Activated naive CD4-positive, alpha-beta T cell treated with anti-CD3 and anti-CD28 coated beads for 36 hours (primary cell): ENCODE results near the gene ZNF277. TPM values are rescaled to one million over a fixed set of nuclear protein-coding genes. Genes with fewer than 3 reads are reported as not detected.
"Not testable (repeated sequence)": the region's sequence is repeated elsewhere in the genome, so short reads cannot be mapped to it uniquely, and the experiment has no call there.

Experiments
- CTCF ChIA-PET: fragments of 350-600 bp; sonication (Branson Sonifier 250); formaldehyde crosslinking; loops from one replicate; lab custom pipeline; 2021; ENCODE audit warnings: antibody characterized with exemption; lab: Charles Lee
- DNase-seq: peaks from one replicate; pipeline ENCODE4 v3.0.0-alpha.2; 2020
- H3K27ac Mint-ChIP-seq: one replicate; pipeline ENCODE4 v1.8.0; 2021; ENCODE audit warnings: mild to moderate bottlenecking, mixed read lengths
- H3K27me3 Mint-ChIP-seq: one replicate; pipeline ENCODE4 v1.8.0; 2021; ENCODE audit warnings: low read depth, mixed read lengths
- H3K36me3 Mint-ChIP-seq: one replicate; pipeline ENCODE4 v1.8.0; 2021; ENCODE audit warnings: low read depth, mixed read lengths
- H3K4me1 Mint-ChIP-seq: one replicate; pipeline ENCODE4 v1.8.0; 2021; ENCODE audit warnings: low read depth, mixed read lengths
- H3K4me3 Mint-ChIP-seq: one replicate; pipeline ENCODE4 v1.8.0; 2021; ENCODE audit warnings: mild to moderate bottlenecking, moderate library complexity, mixed read lengths
- H3K9me3 Mint-ChIP-seq: one replicate; pipeline ENCODE4 v1.8.0; 2021; ENCODE audit warnings: mixed read lengths
- intact Hi-C: fragments of 100-400 bp; cut with micrococcal nuclease; formaldehyde crosslinking; loops from one replicate; pipeline ENCODE4 v1.15.1; 2023
- total RNA-seq, 2 experiments: library from RNA; stranded (reverse); gene quantifications; one replicate each; pipeline ENCODE4 v1.2.3, GENCODE V29; 2021

ZNF277 gene
- total RNA-seq, 2 experiments from 2014 or later = 27.0 to 28.2 TPM

- CTCF ChIA-PET = no interaction called here
- intact Hi-C loops = no loop called here
- Mint-ChIP-seq H3K4me3 (no peak overlapping the region), H3K9me3 (no peaks in the 10 kb centered on the region), H3K27me3 (no peaks in the 10 kb centered on the region), H3K27ac (no peak overlapping the region), H3K36me3 (peaks cover 8% of the 10 kb centered on the region), H3K4me1 (no peaks in the 10 kb centered on the region)
- no peak for DNase-seq
These were observed 85.7 kb downstream of the ZNF277 start for GRCh38 chr7:112292162-112292561.

- Mint-ChIP-seq H3K27ac (no peak overlapping the region), H3K9me3 (no peaks in the 10 kb centered on the region), H3K4me3 (no peak overlapping the region), H3K27me3 (no peaks in the 10 kb centered on the region), H3K36me3 (peaks cover 11% of the 10 kb centered on the region), H3K4me1 (no peaks in the 10 kb centered on the region)
- intact Hi-C loops = no loop called here
- no peak for DNase-seq
- CTCF ChIA-PET = interaction anchor here (0.6 to 0.7 kb wide), 2 partner anchors 46 to 122 kb away, joined by 3 read pairs; no protein-coding TSS in a partner anchor
These were observed 86.9 kb downstream of the ZNF277 start for GRCh38 chr7:112293416-112293815.

- H3K4me1 Mint-ChIP-seq = no peaks in the 10 kb centered on the region
- peaks cover 12% of the 10 kb centered on the region for H3K36me3 Mint-ChIP-seq
- no peaks in the 10 kb centered on the region for H3K27me3 Mint-ChIP-seq
- intact Hi-C loops = no loop called here
- no peak overlapping the region for H3K27ac Mint-ChIP-seq
- CTCF ChIA-PET = interaction anchor here (0.6 kb wide), 1 partner anchor 103 kb away, joined by 3 read pairs; no protein-coding TSS in a partner anchor
- H3K9me3 Mint-ChIP-seq = no peaks in the 10 kb centered on the region
- no peak for DNase-seq
- H3K4me3 Mint-ChIP-seq = no peak overlapping the region
These were observed 89.9 kb downstream of the ZNF277 start for GRCh38 chr7:112296432-112296831.

GRCh38 chr7:112297681-112298080, 91.2 kb downstream of the ZNF277 start:
- intact Hi-C loops = no loop called here
- Mint-ChIP-seq H3K36me3 (peaks cover 10% of the 10 kb centered on the region), H3K27me3 (no peaks in the 10 kb centered on the region), H3K4me3 (no peak overlapping the region), H3K27ac (no peak overlapping the region), H3K9me3 (no peaks in the 10 kb centered on the region), H3K4me1 (peaks cover 8% of the 10 kb centered on the region)
- no peak for DNase-seq
- CTCF ChIA-PET = no interaction called here

GRCh38 chr7:112298543-112299100, 92.1 kb downstream of the ZNF277 start:
- Mint-ChIP-seq H3K4me3 (no peak overlapping the region), H3K4me1 (peaks cover 9% of the 10 kb centered on the region), H3K27me3 (no peaks in the 10 kb centered on the region), H3K9me3 (no peaks in the 10 kb centered on the region), H3K36me3 (peaks cover 12% of the 10 kb centered on the region), H3K27ac (no peak overlapping the region)
- DNase-seq = no peak
- CTCF ChIA-PET = no interaction called here
- intact Hi-C loops = no loop called here

GRCh38 chr7:112300072-112300471, 93.6 kb downstream of the ZNF277 start:
- no peak for DNase-seq
- no peaks in the 10 kb centered on the region for H3K27me3 Mint-ChIP-seq
- H3K27ac Mint-ChIP-seq = no peak overlapping the region
- intact Hi-C loops = no loop called here
- H3K9me3 Mint-ChIP-seq = no peaks in the 10 kb centered on the region
- CTCF ChIA-PET = no interaction called here
- no peak overlapping the region for H3K4me3 Mint-ChIP-seq
- H3K4me1 Mint-ChIP-seq = peaks cover 9% of the 10 kb centered on the region
- peaks cover 13% of the 10 kb centered on the region for H3K36me3 Mint-ChIP-seq

- CTCF ChIA-PET = no interaction called here
- Mint-ChIP-seq H3K4me1 (peaks cover 9% of the 10 kb centered on the region), H3K27me3 (no peaks in the 10 kb centered on the region)
These were observed 94.4 kb downstream of the ZNF277 start for GRCh38 chr7:112300831-112301407.

GRCh38 chr7:112302566-112302965, 96.1 kb downstream of the ZNF277 start:
- no peaks in the 10 kb centered on the region for H3K27me3 Mint-ChIP-seq

More at GRCh38 chr7:112300831-112301407, 94.4 kb downstream of the ZNF277 start:
- intact Hi-C loops = no loop called here
- Mint-ChIP-seq H3K36me3 (peaks cover 13% of the 10 kb centered on the region), H3K9me3 (no peaks in the 10 kb centered on the region), H3K4me3 (no peak overlapping the region), H3K27ac (no peak overlapping the region)
- DNase-seq = no peak

GRCh38 chr7:112306903-112307302, 100.4 kb downstream of the ZNF277 start:
- Mint-ChIP-seq H3K36me3 (peaks cover 32% of the 10 kb centered on the region), H3K9me3 (peaks cover 10% of the 10 kb centered on the region), H3K27ac (no peak overlapping the region), H3K4me1 (peaks cover 6% of the 10 kb centered on the region), H3K27me3 (no peaks in the 10 kb centered on the region), H3K4me3 (no peak overlapping the region)
- DNase-seq = no peak
- intact Hi-C loops = no loop called here
- CTCF ChIA-PET = no interaction called here

More at GRCh38 chr7:112302566-112302965, 96.1 kb downstream of the ZNF277 start:
- Mint-ChIP-seq H3K27ac (no peak overlapping the region), H3K36me3 (peaks cover 10% of the 10 kb centered on the region), H3K9me3 (no peaks in the 10 kb centered on the region), H3K4me1 (peaks cover 9% of the 10 kb centered on the region), H3K4me3 (no peak overlapping the region)
- CTCF ChIA-PET = no interaction called here
- intact Hi-C loops = no loop called here
- no peak for DNase-seq

- peaks cover 31% of the 10 kb centered on the region for H3K36me3 Mint-ChIP-seq
- H3K27me3 Mint-ChIP-seq = no peaks in the 10 kb centered on the region
- DNase-seq = no peak
- no peak overlapping the region for H3K4me3 Mint-ChIP-seq
- H3K9me3 Mint-ChIP-seq = peaks cover 10% of the 10 kb centered on the region
- intact Hi-C loops = no loop called here
- H3K4me1 Mint-ChIP-seq = peaks cover 3% of the 10 kb centered on the region
- CTCF ChIA-PET = no interaction called here
- H3K27ac Mint-ChIP-seq = no peak overlapping the region
These were observed 101.0 kb downstream of the ZNF277 start for GRCh38 chr7:112307506-112307905.

GRCh38 chr7:112308974-112309373, 102.5 kb downstream of the ZNF277 start:
- no peak for DNase-seq
- H3K27me3 Mint-ChIP-seq = no peaks in the 10 kb centered on the region
- peaks cover 10% of the 10 kb centered on the region for H3K9me3 Mint-ChIP-seq
- peaks cover 30% of the 10 kb centered on the region for H3K36me3 Mint-ChIP-seq
- H3K4me3 Mint-ChIP-seq = no peak overlapping the region
- intact Hi-C loops = no loop called here
- no peaks in the 10 kb centered on the region for H3K4me1 Mint-ChIP-seq
- CTCF ChIA-PET = no interaction called here
- no peak overlapping the region for H3K27ac Mint-ChIP-seq

- H3K4me1 Mint-ChIP-seq, H3K27me3 Mint-ChIP-seq, CTCF ChIA-PET, H3K27ac Mint-ChIP-seq, H3K9me3 Mint-ChIP-seq, intact Hi-C loops, H3K4me3 Mint-ChIP-seq, DNase-seq: not testable (repeated sequence)
- H3K36me3 Mint-ChIP-seq = peaks cover 55% of the 10 kb centered on the region
These were observed 110.3 kb downstream of the ZNF277 start for GRCh38 chr7:112316803-112317202.

GRCh38 chr7:112322070-112322469, 115.6 kb downstream of the ZNF277 start:
- Mint-ChIP-seq H3K4me1 (no peaks in the 10 kb centered on the region), H3K4me3 (no peak overlapping the region), H3K27me3 (no peaks in the 10 kb centered on the region), H3K27ac (no peak overlapping the region), H3K9me3 (peaks cover 5% of the 10 kb centered on the region), H3K36me3 (peaks cover 61% of the 10 kb centered on the region)
- DNase-seq = no peak
- intact Hi-C loops = no loop called here
- CTCF ChIA-PET = no interaction called here
